ENCODE measurements around the gene ARL5B.

Gene ARL5B

GRCh38 chr10:18658271-18659124 is 733 bp upstream of the ARL5B start:
- DNase-seq (ENCODE audit: low read depth) = no peak

- no peak for DNase-seq (ENCODE audit: low read depth)
Measured at GRCh38 chr10:18659819-18660535, 746 bp downstream of the ARL5B start.

GRCh38 chr10:18660816-18661431 is 1.7 kb downstream of the ARL5B start:
- DNase-seq (ENCODE audit: low read depth) = no peak

- DNase-seq (ENCODE audit: low read depth) = no peak
Measured at GRCh38 chr10:18664841-18665478, 5.7 kb downstream of the ARL5B start.

- DNase-seq (ENCODE audit: low read depth) = no peak
Measured at GRCh38 chr10:18665815-18666558, 6.8 kb downstream of the ARL5B start.

GRCh38 chr10:18666810-18667209 is 7.6 kb downstream of the ARL5B start:
- no peak for DNase-seq (ENCODE audit: low read depth)

- no peak for DNase-seq (ENCODE audit: low read depth)
Measured at GRCh38 chr10:18668026-18668425, 8.8 kb downstream of the ARL5B start.

GRCh38 chr10:18675086-18675801 is 16.0 kb downstream of the ARL5B start:
- no peak for DNase-seq (ENCODE audit: low read depth)

GRCh38 chr10:18680754-18681153 is 21.5 kb downstream of the ARL5B start:
- DNase-seq (ENCODE audit: low read depth) = no peak

GRCh38 chr10:18681366-18681765 is 22.1 kb downstream of the ARL5B start:
- no peak for DNase-seq (ENCODE audit: low read depth)

- DNase-seq (ENCODE audit: low read depth) = no peak
Measured at GRCh38 chr10:18681971-18682411, 22.8 kb downstream of the ARL5B start.

- DNase-seq (ENCODE audit: low read depth) = no peak
Measured at GRCh38 chr10:18683427-18683826, 24.2 kb downstream of the ARL5B start.

GRCh38 chr10:18684416-18684815 is 25.2 kb downstream of the ARL5B start:
- DNase-seq (ENCODE audit: low read depth) = no peak

GRCh38 chr10:18684953-18685352 is 25.7 kb downstream of the ARL5B start:
- DNase-seq (ENCODE audit: low read depth) = no peak

- no peak for DNase-seq (ENCODE audit: low read depth)
Measured at GRCh38 chr10:18685555-18685954, 26.3 kb downstream of the ARL5B start.

- DNase-seq (ENCODE audit: low read depth) = no peak
Measured at GRCh38 chr10:18687195-18687594, 28.0 kb downstream of the ARL5B start.

GRCh38 chr10:18687706-18688105 is 28.5 kb downstream of the ARL5B start:
- DNase-seq (ENCODE audit: low read depth) = no peak

- no peak for DNase-seq (ENCODE audit: low read depth)
Measured at GRCh38 chr10:18689498-18689897, 30.3 kb downstream of the ARL5B start.

- no peak for DNase-seq (ENCODE audit: low read depth)
Measured at GRCh38 chr10:18690541-18690940, 31.3 kb downstream of the ARL5B start.

GRCh38 chr10:18699849-18700840 is 40.9 kb downstream of the ARL5B start:
- DNase-seq (ENCODE audit: low read depth) = no peak
